IMR-90 (cell line): ENCODE results near the gene PROCR. TPM values are rescaled to one million over a fixed set of nuclear protein-coding genes. Genes with fewer than 3 reads are reported as not detected.

Experiments
- ATAC-seq: fragments of 200-7000 bp; cut with Tn5 transposase; 2 replicates; pipeline ENCODE4 v1.9.1; 2020; ENCODE audit warnings: low read depth, mild to moderate bottlenecking, moderate library complexity
- BruUV-seq: library from RNA; stranded (reverse); fragments of 400-500 nt; replicated peaks from 2 replicates; lab custom pipeline; 2021; lab: Mats Ljungman, UMichigan
- CTCF ChIA-PET: fragments of 300-600 bp; formaldehyde crosslinking; extraction: SDS; loops from one replicate; lab custom pipeline; 2021; ENCODE audit warnings: antibody characterized with exemption; lab: Yijun Ruan, JAX
- POLR2A ChIA-PET: fragments of 300-600 bp; sonication (Branson Sonifier 250); formaldehyde crosslinking; loops from one replicate; lab custom pipeline; 2022; ENCODE audit warnings: antibody characterized with exemption; ENCODE audit not compliant: unreplicated experiment; lab: Charles Lee
- DNase-seq: peaks from one replicate; pipeline ENCODE4 v3.0.0; 2013
- H2AFZ ChIP-seq: replicated peaks from 2 replicates; pipeline ENCODE3; 2013; ENCODE audit warnings: low read length, mild to moderate bottlenecking; ENCODE audit not compliant: poor library complexity
- H2AK5ac ChIP-seq: 2 replicates; pipeline ENCODE4 v1.6.1; 2013; ENCODE audit warnings: low read depth, low read length, inconsistent platforms
- H2AK9ac ChIP-seq: replicated peaks from 2 replicates; pipeline ENCODE3; 2013; ENCODE audit warnings: mild to moderate bottlenecking, low read depth, low read length, moderate library complexity; ENCODE audit not compliant: poor library complexity
- H2BK120ac ChIP-seq: 2 replicates; pipeline ENCODE4 v1.6.1; 2013; ENCODE audit warnings: low read depth, low read length, inconsistent platforms
- H2BK15ac ChIP-seq: 3 replicates; pipeline ENCODE4 v1.6.1; 2013; ENCODE audit warnings: low read depth, low read length, inconsistent platforms
- H2BK20ac ChIP-seq: 2 replicates; pipeline ENCODE4 v1.6.1; 2013; ENCODE audit warnings: low read depth, mild to moderate bottlenecking, inconsistent platforms, low read length, moderate library complexity
- H2BK5ac ChIP-seq: 2 replicates; pipeline ENCODE4 v1.6.1; 2013; ENCODE audit warnings: mild to moderate bottlenecking, low read depth, low read length, inconsistent platforms; ENCODE audit not compliant: poor library complexity, severe bottlenecking
- H3K14ac ChIP-seq: replicated peaks from 2 replicates; pipeline ENCODE4 v1.6.1; 2013; ENCODE audit warnings: low read depth, low read length, inconsistent platforms
- H3K18ac ChIP-seq: 2 replicates; pipeline ENCODE4 v1.6.1; 2013; ENCODE audit warnings: low read depth, low read length, control low read depth
- H3K23ac ChIP-seq: 2 replicates; pipeline ENCODE4 v1.6.1; 2013; ENCODE audit warnings: low read depth, low read length, inconsistent platforms
- H3K27ac ChIP-seq: 2 replicates; pipeline ENCODE4 v1.5.1; 2013; ENCODE audit warnings: mild to moderate bottlenecking, control low read depth, low read length; ENCODE audit not compliant: insufficient read depth
- H3K27me3 ChIP-seq: 2 replicates; pipeline ENCODE4 v1.6.1; 2013; ENCODE audit warnings: low read length; ENCODE audit not compliant: control insufficient read depth, insufficient read depth
- H3K36me3 ChIP-seq: 2 replicates; pipeline ENCODE4 v1.6.1; 2013; ENCODE audit warnings: low read length, mixed read lengths; ENCODE audit not compliant: control insufficient read depth, insufficient read depth
- H3K4ac ChIP-seq: 2 replicates; pipeline ENCODE4 v1.6.1; 2013; ENCODE audit warnings: low read depth, low read length, inconsistent platforms
- H3K4me1 ChIP-seq: 2 replicates; pipeline ENCODE4 v1.6.1; 2013; ENCODE audit warnings: low read length, mixed read lengths; ENCODE audit not compliant: control insufficient read depth, insufficient read depth
- H3K4me2 ChIP-seq: 2 replicates; pipeline ENCODE4 v1.6.1; 2013; ENCODE audit warnings: low read depth, mild to moderate bottlenecking, control low read depth, low read length, moderate library complexity
- H3K4me3 ChIP-seq: 2 replicates; pipeline ENCODE4 v1.5.1; 2013; ENCODE audit warnings: low read depth, mild to moderate bottlenecking, control low read depth, low read length, moderate library complexity; ENCODE audit not compliant: insufficient read depth
- H3K56ac ChIP-seq: 2 replicates; pipeline ENCODE4 v1.6.1; 2013; ENCODE audit warnings: low read length, inconsistent platforms; ENCODE audit not compliant: insufficient read depth; ENCODE audit errors: extremely low read depth
- H3K79me1 ChIP-seq, 2 experiments: 2 replicates each; pipeline ENCODE4 v1.6.1; 2013; ENCODE audit warnings: low read length in 2 of 2, inconsistent platforms in 1 of 2, low read depth in 1 of 2
- H3K9ac ChIP-seq: 2 replicates; pipeline ENCODE4 v1.6.1; 2013; ENCODE audit warnings: low read depth, low read length, control low read depth
- H3K9me1 ChIP-seq: 2 replicates; pipeline ENCODE4 v1.6.1; 2013; ENCODE audit warnings: low read length, inconsistent platforms; ENCODE audit not compliant: insufficient read depth
- H3K9me3 ChIP-seq: 2 replicates; pipeline ENCODE4 v1.6.1; 2013; ENCODE audit warnings: low read length; ENCODE audit not compliant: control insufficient read depth, insufficient read depth
- H4K20me1 ChIP-seq: 2 replicates; pipeline ENCODE4 v1.6.1; 2013; ENCODE audit warnings: low read length, inconsistent platforms; ENCODE audit not compliant: insufficient read depth
- H4K5ac ChIP-seq: 2 replicates; pipeline ENCODE4 v1.6.1; 2013; ENCODE audit warnings: mild to moderate bottlenecking, low read depth, low read length, control low read depth
- H4K8ac ChIP-seq, 2 experiments: 2 replicates each; pipeline ENCODE4 v1.6.1; 2013; ENCODE audit warnings: low read depth in 2 of 2, low read length in 2 of 2, control low read depth in 1 of 2, inconsistent platforms in 1 of 2
- H4K91ac ChIP-seq: 2 replicates; pipeline ENCODE4 v1.6.1; 2013; ENCODE audit warnings: low read depth, low read length, inconsistent platforms; ENCODE audit not compliant: insufficient read depth
- NFE2L2 ChIP-seq: fragments of 150-350 bp; IDR thresholded peaks from 2 replicates; pipeline ENCODE4 v1.6.1; 2016; ENCODE audit warnings: low read depth, mild to moderate bottlenecking, low read length
- SMC3 ChIP-seq: fragments of 150-350 bp; IDR thresholded peaks from 2 replicates; pipeline ENCODE4 v1.6.1; 2016; ENCODE audit warnings: low read depth, mild to moderate bottlenecking, antibody characterized with exemption, low read length, moderate library complexity
- WGBS, 2 experiments: methylation state at CpG; one replicate each; pipeline versions ENCODE4 v1.1.5 to v1.1.7; 2013; ENCODE audit warnings: missing lambda C conversion rate in 2 of 2; ENCODE audit not compliant: insufficient read length in 1 of 2; ENCODE audit errors: extremely low coverage in 2 of 2; 5-methylcytosine and 5-hydroxymethylcytosine counted together
- dilution Hi-C: fragments of 300-500 bp; cut with HindIII; formaldehyde crosslinking; loops from one replicate; pipeline ENCODE4 v1.14.3; 2018; ENCODE audit warnings: low sequenced_read_pairs; ENCODE audit not compliant: unreplicated experiment
- in situ Hi-C: fragments of 300-500 bp; cut with MboI; formaldehyde crosslinking; loops from 3 replicates; pipeline ENCODE4 v1.14.3; 2019; ENCODE audit warnings: low sequenced_read_pairs, inconsistent platforms, mixed read lengths
- intact Hi-C: fragments of 100-400 bp; cut with micrococcal nuclease; formaldehyde crosslinking; loops from 2 replicates; pipeline ENCODE4 v1.10.0; 2022
- polyA plus RNA-seq, 3 experiments: library from polyadenylated mRNA; depleted of rRNA; stranded (reverse); fragments of >200 nt; gene quantifications; 2 replicates each; pipeline ENCODE4 v1.2.3, GENCODE V29; 2012; ENCODE audit warnings: low replicate concordance in 1 of 3
- total RNA-seq: library from RNA; depleted of rRNA; stranded (reverse); fragments of >200 nt; gene quantifications from 2 replicates; pipeline ENCODE4 v1.2.3, GENCODE V29; 2012

Gene PROCR
- total and polyA plus RNA-seq, 2 of the 4 experiments (the other 2 are of a cell fraction): 36.4 to 41.9 TPM

GRCh38 chr20:35133735-35134134 is 38.1 kb upstream of the PROCR start:
- intact Hi-C loops (no loop called here), in situ Hi-C loops (loop anchor here (25.0 kb wide), 1 partner anchor 304 kb away; the partner anchor contains the start of gene GDF5), dilution Hi-C loops (no loop called here)
- Histone ChIP-seq H2AK5ac (no peak overlapping the region), H3K18ac (no peak overlapping the region), H2BK120ac (no peak overlapping the region), H2AK9ac (no peak overlapping the region), H3K27me3 (no peaks in the 10 kb centered on the region), H3K27ac (no peak overlapping the region), H4K8ac (peak overlapping the region in 1 of 2 experiments; percentile 16; a peak in 1 of 4 replicates), H2AFZ (no peak overlapping the region), H4K5ac (no peak overlapping the region), H3K9me1 (peaks cover 14% of the 10 kb centered on the region), H3K79me1 (peaks cover 0 to 12% of the 10 kb centered on the region in 2 experiments; a peak in 2 of 4 replicates), H2BK5ac (no peak overlapping the region), H2BK15ac (no peak overlapping the region), H3K4me2 (no peak overlapping the region), H3K9me3 (no peaks in the 10 kb centered on the region), H3K56ac (no peak overlapping the region), H4K91ac (no peak overlapping the region), H3K4ac (peak overlapping the region; percentile 35; the same call in 1 of the 2 replicates), H3K4me1 (peaks cover 3% of the 10 kb centered on the region), H3K36me3 (peaks cover 35% of the 10 kb centered on the region), H2BK20ac (peak overlapping the region; percentile 20; the same call in 1 of the 2 replicates), H3K23ac (0 out of 2 replicates have a peak overlapping the region, but pooled peaks have one; percentile 33), H3K14ac (no peak overlapping the region), H4K20me1 (no peaks in the 10 kb centered on the region; the same call in 1 of the 2 replicates), H3K4me3 (no peak overlapping the region), H3K9ac (no peak overlapping the region)
- no peak for ATAC-seq
- 67% methylated on average over 1 of the region's 5 CpGs; no CpG with 5 or more reads in 1 of the 2 experiments for WGBS, 2 experiments
- BruUV-seq: no TSS peak
- POLR2A ChIA-PET: no interaction called here
- CTCF ChIA-PET: interaction anchor here (0.6 to 1.4 kb wide), 2 partner anchors 11 to 121 kb away, joined by 3 to 4 read pairs; no protein-coding TSS in a partner anchor
- TF ChIP-seq SMC3 (no peak), NFE2L2 (peak; percentile 90)
- DNase-seq: no peak
